Kidney glomerular epithelial cell (primary cell): ENCODE data around the gene STX7.

Source experiments
- DNase-seq: peaks from one replicate; lab custom pipeline; 2025; lab: John Stamatoyannopoulos, UW

Gene STX7

GRCh38 chr6:132476688-132477087 is 36.2 kb downstream of the STX7 start:
- DNase-seq, result no peak

GRCh38 chr6:132475925-132476324 is 37.0 kb downstream of the STX7 start:
- DNase-seq, result no peak

- DNase-seq, result no peak
Observed at GRCh38 chr6:132471787-132472186, 41.1 kb downstream of the STX7 start.

GRCh38 chr6:132466952-132467351 is 46.0 kb downstream of the STX7 start:
- no peak for DNase-seq

GRCh38 chr6:132465530-132466485 is 47.1 kb downstream of the STX7 start:
- DNase-seq, result no peak

- DNase-seq, result peak; percentile 71
Observed at GRCh38 chr6:132464538-132465256, 48.2 kb downstream of the STX7 start.

GRCh38 chr6:132461958-132462357 is 51.0 kb downstream of the STX7 start:
- DNase-seq, result no peak

- DNase-seq, result no peak
Observed at GRCh38 chr6:132459605-132459952, 53.3 kb downstream of the STX7 start.

- DNase-seq, result no peak
Observed at GRCh38 chr6:132458887-132459604, 53.9 kb downstream of the STX7 start.

GRCh38 chr6:132456700-132457143 is 56.2 kb downstream of the STX7 start:
- no peak for DNase-seq

- DNase-seq, result no peak
Observed at GRCh38 chr6:132446855-132447241, 66.1 kb downstream of the STX7 start.

GRCh38 chr6:132446141-132446854 is 66.6 kb downstream of the STX7 start:
- DNase-seq, result no peak

GRCh38 chr6:132445201-132445951 is 67.5 kb downstream of the STX7 start:
- DNase-seq, result peak; percentile 97

GRCh38 chr6:132443206-132443605 is 69.7 kb downstream of the STX7 start:
- DNase-seq, result no peak

- DNase-seq, result no peak
Observed at GRCh38 chr6:132430110-132430509, 82.8 kb downstream of the STX7 start.

GRCh38 chr6:132425176-132425575 is 87.7 kb downstream of the STX7 start:
- DNase-seq, result no peak

- no peak for DNase-seq
Observed at GRCh38 chr6:132423839-132424238, 89.1 kb downstream of the STX7 start.

GRCh38 chr6:132418235-132418965 is 94.5 kb downstream of the STX7 start:
- DNase-seq, result no peak

GRCh38 chr6:132414761-132415160 is 98.2 kb downstream of the STX7 start:
- DNase-seq, result no peak

GRCh38 chr6:132414322-132414721 is 98.6 kb downstream of the STX7 start:
- DNase-seq, result no peak

- DNase-seq, result no peak
Observed at GRCh38 chr6:132413499-132413802, 99.5 kb downstream of the STX7 start.
